HG02623 (cell line): ENCODE results near the gene TEF.

Experiments used
- ATAC-seq: cut with Tn5 transposase; IDR thresholded peaks from one replicate; pipeline ENCODE4 v1.9.1; 2021; ENCODE audit warnings: moderate library complexity; ENCODE audit not compliant: unreplicated experiment

TEF gene

GRCh38 chr22:41353862-41354575 is 27.7 kb upstream of the TEF start:
- no peak for ATAC-seq

- no peak for ATAC-seq
Observed at GRCh38 chr22:41354979-41355378, 26.8 kb upstream of the TEF start.

GRCh38 chr22:41355895-41356294 is 25.8 kb upstream of the TEF start:
- no peak for ATAC-seq

DNA sequence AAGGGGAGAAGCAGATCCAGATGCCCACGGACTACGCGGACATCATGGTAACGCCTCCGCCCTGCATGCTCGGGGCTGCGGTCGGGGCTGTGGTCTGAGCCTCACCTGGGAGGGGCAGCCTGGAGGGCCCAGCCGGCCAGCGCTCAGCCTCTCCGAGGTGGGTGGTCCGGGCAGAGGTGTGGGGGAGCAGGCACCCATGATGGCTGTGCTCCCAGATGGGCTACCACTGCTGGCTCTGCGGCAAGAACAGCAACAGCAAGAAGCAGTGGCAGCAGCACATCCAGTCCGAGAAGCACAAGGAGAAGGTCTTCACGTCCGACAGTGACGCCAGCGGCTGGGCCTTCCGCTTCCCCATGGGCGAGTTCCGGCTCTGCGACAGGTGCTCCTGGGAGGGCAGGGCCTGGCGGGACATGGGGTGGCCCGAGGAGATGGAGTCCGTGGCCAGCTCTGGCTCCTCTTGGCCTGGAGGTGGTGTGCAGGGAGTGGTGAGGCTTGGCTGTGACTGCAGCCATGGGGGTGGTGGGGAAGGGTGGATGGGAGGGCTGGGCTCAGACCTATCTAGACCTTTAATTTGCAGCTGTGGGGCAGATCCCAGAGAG is 25.2 kb upstream of the TEF start:
- no peak for ATAC-seq

DNA sequence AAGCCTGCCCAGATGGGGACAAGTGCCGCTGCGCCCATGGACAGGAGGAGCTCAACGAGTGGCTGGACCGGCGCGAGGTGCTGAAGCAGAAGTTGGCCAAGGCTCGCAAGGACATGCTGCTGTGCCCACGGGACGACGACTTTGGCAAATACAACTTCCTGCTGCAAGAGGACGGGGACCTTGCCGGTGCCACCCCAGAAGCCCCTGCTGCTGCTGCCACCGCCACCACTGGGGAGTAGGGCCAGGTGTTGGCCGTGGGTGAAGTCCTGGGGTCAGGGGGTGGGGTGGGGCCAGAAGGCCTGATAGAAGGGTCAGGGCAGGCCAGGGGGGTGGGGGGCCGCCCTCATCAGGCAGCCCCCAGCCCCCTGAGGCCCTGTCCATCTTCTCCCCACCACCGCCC is 24.6 kb upstream of the TEF start:
- ATAC-seq: no peak

GRCh38 chr22:41358927-41359326 is 22.8 kb upstream of the TEF start:
- ATAC-seq: no peak

GRCh38 chr22:41359376-41359775 is 22.4 kb upstream of the TEF start:
- ATAC-seq: no peak

DNA sequence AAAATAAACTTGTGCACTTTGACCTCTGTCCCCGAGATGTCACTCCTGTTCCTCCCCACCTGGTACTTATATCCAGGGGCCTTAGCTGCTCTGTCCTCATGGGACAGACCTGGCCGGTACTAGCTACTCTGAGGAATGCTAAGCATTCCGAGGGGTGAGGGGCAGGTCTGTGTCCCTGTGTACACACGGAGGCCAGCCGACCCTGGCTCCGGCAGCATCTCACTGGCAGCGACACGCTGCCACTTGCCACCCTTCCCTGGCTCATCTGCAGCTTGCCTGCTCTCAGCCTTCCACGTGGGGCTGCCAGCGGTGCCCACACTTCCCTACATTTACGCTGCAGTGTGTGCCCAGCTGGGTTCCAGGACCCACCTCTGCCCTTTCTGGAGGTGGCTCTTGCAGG is 21.6 kb upstream of the TEF start:
- no peak for ATAC-seq

DNA sequence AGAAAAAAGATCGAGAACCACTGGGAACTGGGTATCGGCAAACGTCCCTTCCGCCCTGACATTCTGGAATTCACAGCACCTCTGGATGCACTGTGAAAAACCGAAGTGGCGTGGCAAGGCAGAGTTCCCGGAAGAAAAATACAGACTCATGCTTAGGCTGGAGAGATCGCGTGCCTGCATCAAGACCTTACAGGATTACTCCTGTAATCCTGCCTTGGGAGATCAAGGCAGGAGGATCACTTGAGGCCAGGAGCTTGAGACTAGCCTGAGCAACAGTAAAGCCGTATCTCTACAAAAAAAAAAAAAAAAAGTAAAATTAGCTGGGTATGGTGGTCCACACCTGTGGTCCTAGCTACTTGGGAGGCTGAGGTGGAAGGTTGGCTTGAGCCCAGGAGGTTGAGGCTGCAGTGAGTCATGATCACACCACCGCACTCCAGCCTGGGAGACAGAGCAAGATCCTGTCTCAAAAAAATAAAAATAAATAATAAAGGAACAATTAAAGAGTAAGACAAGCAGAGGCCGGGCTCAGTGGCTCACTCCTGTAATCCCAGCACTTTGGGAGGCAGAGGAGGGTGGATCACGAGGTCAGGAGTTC is 19.9 kb upstream of the TEF start:
- no peak for ATAC-seq

GRCh38 chr22:41362615-41363014 is 19.1 kb upstream of the TEF start:
- ATAC-seq: no peak

GRCh38 chr22:41364233-41364632 is 17.5 kb upstream of the TEF start:
- no peak for ATAC-seq

DNA sequence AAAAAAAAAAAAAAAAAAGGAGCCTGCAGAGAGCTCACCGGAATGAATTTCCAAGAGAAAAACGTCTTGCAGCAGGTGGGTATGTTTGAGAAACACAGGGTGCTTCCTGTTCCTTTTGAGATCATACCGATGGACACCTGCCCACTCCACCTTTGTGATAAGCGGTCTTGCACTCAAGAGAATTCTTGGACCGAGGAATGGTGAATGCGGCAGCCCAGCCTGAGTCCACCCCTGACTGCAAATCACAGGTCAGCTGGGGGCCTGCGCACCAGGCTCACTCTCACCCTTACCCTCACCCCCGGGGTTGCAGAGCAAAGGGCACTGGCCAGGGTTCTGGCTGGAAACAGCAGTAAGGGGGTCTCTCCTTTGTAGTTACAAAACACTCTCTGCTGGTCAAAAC is 16.8 kb upstream of the TEF start:
- ATAC-seq: no peak

- ATAC-seq: no peak
Observed at GRCh38 chr22:41365425-41365824, 16.3 kb upstream of the TEF start.

GRCh38 chr22:41366323-41367029 is 15.3 kb upstream of the TEF start:
- ATAC-seq: no peak

DNA sequence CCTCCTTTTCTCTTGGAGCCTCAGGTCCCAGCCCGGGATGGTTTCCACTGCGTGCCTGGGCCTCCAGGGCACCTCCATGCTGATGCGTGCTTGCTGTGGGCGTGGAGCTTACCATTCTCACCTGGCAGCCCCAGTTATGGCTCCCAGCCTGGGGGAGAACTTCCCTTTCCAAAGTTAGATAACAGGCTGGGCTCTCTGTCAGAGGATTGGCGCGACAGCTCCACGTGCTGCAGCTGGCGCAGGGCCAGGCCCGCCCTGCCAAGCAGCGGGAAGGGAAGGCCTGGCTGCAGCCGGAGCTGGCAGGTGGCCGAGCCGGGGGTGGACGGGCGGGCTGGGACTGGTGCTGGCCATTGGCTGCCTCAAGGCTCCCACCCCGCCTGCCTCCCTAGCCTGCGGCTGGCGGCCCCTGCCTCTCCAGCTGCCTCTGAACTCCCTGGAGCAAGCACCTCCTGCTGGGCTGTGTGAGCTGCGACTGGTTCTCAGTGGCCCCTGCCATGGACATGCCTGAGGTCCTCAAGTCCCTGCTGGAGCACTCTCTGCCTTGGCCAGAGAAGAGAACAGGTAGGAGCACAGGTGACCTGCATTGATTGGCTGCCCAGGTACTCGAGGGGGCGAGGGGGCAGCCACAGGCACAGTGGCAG is 14.6 kb upstream of the TEF start:
- ATAC-seq: no peak

GRCh38 chr22:41367680-41368542 is 13.8 kb upstream of the TEF start:
- ATAC-seq: no peak

DNA sequence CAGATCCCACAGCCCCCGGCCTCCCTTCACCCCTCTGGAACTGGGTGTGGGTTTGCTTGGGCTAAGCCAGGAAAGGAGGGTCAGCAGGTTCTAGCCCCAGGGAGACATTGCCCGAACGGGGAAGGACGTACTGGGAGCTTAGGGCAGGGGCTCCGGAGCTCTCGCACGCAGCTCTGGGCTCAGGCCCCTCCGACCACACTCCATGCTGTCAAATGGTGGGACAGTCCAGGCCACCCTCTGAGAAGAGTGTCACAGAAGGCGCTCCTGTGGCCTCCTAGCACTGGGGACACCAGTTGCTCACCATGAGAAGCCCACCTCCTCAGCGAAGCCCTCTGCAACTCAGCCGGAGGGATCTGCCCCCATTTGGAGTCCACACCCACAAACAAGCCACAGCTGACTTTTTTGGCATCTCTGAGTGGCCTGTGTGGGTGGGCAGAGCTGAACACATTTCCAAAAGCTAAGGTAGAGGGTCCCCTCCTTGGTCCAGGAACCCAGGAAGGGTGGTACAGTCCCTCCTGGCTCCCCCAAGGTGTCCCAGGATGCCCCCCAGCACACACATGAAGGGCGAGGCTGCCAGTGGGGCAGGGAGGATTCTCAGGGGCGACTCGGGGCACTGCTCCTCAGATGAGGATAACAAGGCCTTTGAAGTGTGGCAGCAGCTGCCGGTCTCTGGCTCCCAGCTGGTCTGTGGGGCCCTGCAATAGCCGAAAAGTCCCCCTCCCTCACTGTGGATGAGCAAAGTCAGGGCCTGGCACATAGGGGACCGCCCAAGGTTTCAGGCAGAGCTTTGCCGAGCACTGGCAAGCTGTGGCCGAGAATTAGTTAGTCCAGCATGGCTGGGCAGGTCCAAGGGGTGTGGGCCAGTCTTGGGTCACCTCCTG is 13.0 kb upstream of the TEF start:
- ATAC-seq: no peak

- no peak for ATAC-seq
Observed at GRCh38 chr22:41369424-41369745, 12.4 kb upstream of the TEF start.

- ATAC-seq: no peak
Observed at GRCh38 chr22:41369837-41370236, 11.9 kb upstream of the TEF start.

DNA sequence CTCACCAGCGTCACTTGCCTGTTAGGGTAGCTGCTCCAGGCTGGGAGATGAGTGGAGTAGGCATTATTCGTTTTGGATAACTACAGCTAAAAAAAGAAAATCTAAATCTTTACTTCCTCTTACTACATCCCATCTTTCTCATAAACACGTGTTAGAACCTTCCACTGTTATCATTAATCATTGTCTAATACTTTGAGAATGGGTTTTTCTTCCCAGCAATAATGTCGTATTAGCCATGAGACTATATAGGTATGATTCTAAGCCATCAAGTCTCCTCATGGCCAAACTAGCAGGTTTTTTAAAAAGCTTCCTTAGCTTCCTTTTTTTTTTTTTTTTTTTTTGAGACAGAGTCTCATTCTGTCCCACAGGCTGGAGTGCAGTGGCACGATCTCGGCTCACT is 3.9 kb upstream of the TEF start:
- no peak for ATAC-seq
